ENCODE results near the gene RPRM. TPM values are rescaled to one million over a fixed set of nuclear protein-coding genes. Genes with fewer than 3 reads are reported as not detected.
A peak's percentile ranks its signal among the peaks of the same experiment; 100 is the strongest.

Gene RPRM
- total RNA-seq: 10 to 100 TPM; 17.4 to 35.7 (median 27.3) TPM
- 10 to 100 TPM in 1 of 3 donors, under 1 TPM in 1, not detected in 1; 0.60 to 12.4 TPM for polyA plus RNA-seq

GRCh38 chr2:153478289-153479261 is at the start of gene RPRM:
RPRM (minus strand) TSS chr2:153478762; CDS start chr2:153478565, 197 bp downstream.
- H3K36me3 ChIP-seq: no peaks in the 10 kb centered on the region
- peak within 1 kb of the TSS; percentile 56 to 68 (median 60) for H3K4me3 ChIP-seq
- H3K9me3 ChIP-seq: no peaks in the 10 kb centered on the region
- H3K4me1 ChIP-seq: peaks cover 0 to 45% (median 33%) of the 10 kb centered on the region in 4 donors
- intact Hi-C loops (cut with DNase I): loop anchor here (1.0 to 10.0 kb wide), 7 partner anchors 166 to 764 kb away; partner anchors contain the start of genes ARL6IP6 and PRPF40A
- 1% methylated on average over 93 of the region's 93 CpGs for WGBS, 2 donors
- TF ChIP-seq POLR2A (IDR thresholded peaks at IDR 0.05) (no peak), CTCF (IDR thresholded peaks at IDR 0.05) (peak; percentile 28 to 85 (median 72)), POLR2AphosphoS5 (IDR thresholded peaks at IDR 0.05) (peak; percentile 60 to 74 (median 72)), EP300 (IDR thresholded peaks at IDR 0.05) (no peak)
- peak within 1 kb of the TSS; percentile 79 to 82 (median 80) for H3K27ac ChIP-seq
- peak; percentile 93 for DNase-seq
- peaks cover 0 to 4% (median 0%) of the 10 kb centered on the region in 3 donors for H3K27me3 ChIP-seq

GRCh38 chr2:153519257-153519875 is 40.8 kb upstream of the RPRM start:
- no peak overlapping the region for H3K27ac ChIP-seq
- WGBS, 2 donors: 0% methylated on average over 1 of the region's 1 CpG

GRCh38 chr2:153512331-153512730 is 33.8 kb upstream of the RPRM start:
- H3K4me1 ChIP-seq: peaks cover 0 to 8% (median 0%) of the 10 kb centered on the region in 4 donors
- H3K9me3 ChIP-seq: no peaks in the 10 kb centered on the region
- TF ChIP-seq POLR2AphosphoS5 (IDR thresholded peaks at IDR 0.05): no peak
- TF ChIP-seq POLR2A (IDR thresholded peaks at IDR 0.05): no peak
- TF ChIP-seq CTCF (IDR thresholded peaks at IDR 0.05): no peak
- no peak for TF ChIP-seq EP300 (IDR thresholded peaks at IDR 0.05)
- WGBS, 2 donors: 67 to 72% methylated on average over 4 of the region's 4 CpGs
- intact Hi-C loops (cut with DNase I): no loop called here
- no peak overlapping the region for H3K27ac ChIP-seq
- H3K36me3 ChIP-seq: no peaks in the 10 kb centered on the region
- H3K4me3 ChIP-seq: no peak overlapping the region
- H3K27me3 ChIP-seq: no peaks in the 10 kb centered on the region
- no peak for DNase-seq

More at GRCh38 chr2:153519257-153519875, 40.8 kb upstream of the RPRM start:
- no peak for DNase-seq
- Histone ChIP-seq H3K27me3 (no peaks in the 10 kb centered on the region), H3K4me1 (no peaks in the 10 kb centered on the region), H3K4me3 (no peak overlapping the region), H3K36me3 (no peaks in the 10 kb centered on the region), H3K9me3 (no peaks in the 10 kb centered on the region)
- intact Hi-C loops (cut with DNase I): loop anchor here (5.0 kb wide), 2 partner anchors 357 to 762 kb away; no protein-coding TSS in a partner anchor
- TF ChIP-seq EP300 (IDR thresholded peaks at IDR 0.05) (no peak), POLR2AphosphoS5 (IDR thresholded peaks at IDR 0.05) (no peak), CTCF (IDR thresholded peaks at IDR 0.05) (peak; percentile 35 to 79 (median 66)), POLR2A (IDR thresholded peaks at IDR 0.05) (no peak)

GRCh38 chr2:153510996-153511395 is 32.4 kb upstream of the RPRM start:
- Histone ChIP-seq H3K27me3 (no peaks in the 10 kb centered on the region), H3K4me3 (no peak overlapping the region), H3K27ac (no peak overlapping the region), H3K4me1 (peaks cover 0 to 8% (median 0%) of the 10 kb centered on the region in 4 donors), H3K36me3 (no peaks in the 10 kb centered on the region), H3K9me3 (no peaks in the 10 kb centered on the region)
- WGBS, 2 donors: 82 to 88% methylated on average over 4 of the region's 4 CpGs
- DNase-seq: no peak
- TF ChIP-seq EP300 (IDR thresholded peaks at IDR 0.05) (no peak), CTCF (IDR thresholded peaks at IDR 0.05) (no peak), POLR2A (IDR thresholded peaks at IDR 0.05) (no peak), POLR2AphosphoS5 (IDR thresholded peaks at IDR 0.05) (no peak)
- intact Hi-C loops (cut with DNase I): no loop called here
